ENCODE measurements around the gene EXOC6B. TPM values are rescaled to one million over a fixed set of nuclear protein-coding genes. Genes with fewer than 3 reads are reported as not detected.

Gene EXOC6B
- total RNA-seq, 1 donor from 2014 or later: 46.1 TPM

DNA sequence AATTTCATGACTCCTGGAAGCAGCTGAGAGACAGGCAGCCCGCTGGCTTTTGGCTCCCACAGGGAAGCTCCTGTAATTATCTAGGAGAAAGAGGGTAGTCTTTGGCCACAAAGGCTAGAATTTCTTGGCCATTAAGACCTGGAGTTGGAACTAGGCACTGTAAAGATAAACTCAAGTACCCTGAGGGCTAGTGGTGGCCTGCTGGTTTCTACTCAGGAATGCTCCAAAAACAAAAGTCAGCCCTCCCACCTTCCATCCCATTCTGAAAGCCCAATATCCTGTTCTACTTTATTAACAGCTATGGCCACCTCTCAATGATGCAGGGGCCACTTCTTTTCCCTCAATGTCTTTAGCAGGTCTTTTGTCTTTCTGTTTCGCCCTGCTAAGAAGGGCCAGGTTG is 644.2 kb downstream of the EXOC6B start:
- no peak overlapping the region for H3K4me3 Mint-ChIP-seq
- no peaks in the 10 kb centered on the region for H3K27me3 Mint-ChIP-seq
- no peaks in the 10 kb centered on the region for H3K9me3 Mint-ChIP-seq
- H3K4me1 Mint-ChIP-seq (ENCODE audit: unreplicated experiment): peaks cover 4% of the 10 kb centered on the region
- no peak overlapping the region for H3K27ac Mint-ChIP-seq
- H3K36me3 Mint-ChIP-seq: peaks cover 38% of the 10 kb centered on the region
- DNase-seq (ENCODE audit: extremely low spot score, unreplicated experiment): no peak
- no peak for TF ChIP-seq CTCF (conservative IDR thresholded peaks at IDR 0.05)

DNA sequence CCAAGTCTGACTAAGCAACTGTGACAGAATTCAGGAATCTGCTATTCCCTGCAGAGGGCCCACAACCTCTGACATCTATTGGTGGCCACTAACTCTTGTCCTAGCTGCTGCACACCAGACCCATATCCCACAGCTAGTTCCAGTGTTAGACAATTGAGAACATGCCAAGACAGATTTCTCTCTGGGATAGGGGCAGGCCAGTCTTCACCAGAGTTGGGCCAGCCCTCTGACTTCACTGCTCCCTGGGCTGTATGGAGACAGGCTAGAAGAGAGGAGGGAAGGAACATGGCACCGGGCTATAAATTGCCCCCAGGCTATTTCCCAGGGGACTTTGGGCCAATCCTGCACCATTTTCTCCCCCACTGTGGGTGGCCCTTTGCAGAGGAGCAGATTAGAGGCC is 645.5 kb downstream of the EXOC6B start:
- DNase-seq (ENCODE audit: extremely low spot score, unreplicated experiment): no peak
- Mint-ChIP-seq H3K27ac (no peak overlapping the region), H3K4me3 (no peak overlapping the region), H3K27me3 (no peaks in the 10 kb centered on the region), H3K9me3 (no peaks in the 10 kb centered on the region), H3K36me3 (peaks cover 43% of the 10 kb centered on the region), H3K4me1 (ENCODE audit: unreplicated experiment) (peaks cover 4% of the 10 kb centered on the region)
- no peak for TF ChIP-seq CTCF (conservative IDR thresholded peaks at IDR 0.05)

DNA sequence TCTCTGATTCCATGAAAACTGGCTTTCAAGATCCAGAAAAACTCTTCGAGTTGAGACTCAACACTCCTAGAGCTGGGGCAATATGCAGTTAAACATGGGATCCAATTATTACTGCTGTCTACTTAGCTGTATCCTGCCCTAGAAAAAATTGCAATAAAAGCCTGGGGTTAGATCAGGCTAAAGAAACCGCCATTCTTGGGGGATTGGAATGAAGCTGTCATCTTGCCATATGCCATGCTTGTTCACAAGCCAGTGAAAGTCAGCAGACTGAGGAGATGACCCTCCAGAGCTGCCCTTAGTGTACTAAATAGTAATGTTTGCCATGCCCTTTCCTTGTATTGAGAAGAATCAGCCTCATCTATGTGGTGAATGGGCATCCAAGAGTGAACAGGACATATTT is 647.3 kb downstream of the EXOC6B start:
- peaks cover 9% of the 10 kb centered on the region for H3K4me1 Mint-ChIP-seq (ENCODE audit: unreplicated experiment)
- H3K27me3 Mint-ChIP-seq: no peaks in the 10 kb centered on the region
- DNase-seq (ENCODE audit: extremely low spot score, unreplicated experiment): no peak
- no peaks in the 10 kb centered on the region for H3K9me3 Mint-ChIP-seq
- TF ChIP-seq CTCF (conservative IDR thresholded peaks at IDR 0.05): no peak
- H3K27ac Mint-ChIP-seq: no peak overlapping the region
- peaks cover 53% of the 10 kb centered on the region for H3K36me3 Mint-ChIP-seq
- no peak overlapping the region for H3K4me3 Mint-ChIP-seq

DNA sequence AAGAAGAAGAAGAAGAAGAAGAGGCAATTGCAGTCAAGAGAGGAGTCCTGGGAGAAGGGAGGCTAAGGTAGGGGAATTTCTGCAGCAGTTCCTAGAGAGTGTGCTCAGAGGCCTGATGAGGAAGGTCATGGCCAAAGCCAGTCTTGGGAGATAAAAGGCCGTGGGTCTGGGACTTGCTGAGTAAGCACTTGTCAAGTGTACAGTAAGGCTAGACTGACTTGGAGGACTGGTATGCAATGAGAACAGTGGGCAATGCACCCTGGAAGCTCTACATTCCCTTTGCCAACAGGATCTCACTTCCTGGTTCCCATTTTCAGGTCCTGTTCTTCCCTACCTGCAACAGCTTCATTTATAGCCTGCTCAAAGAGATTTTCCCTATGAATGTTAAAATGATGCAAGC is 649.6 kb downstream of the EXOC6B start:
- peaks cover 10% of the 10 kb centered on the region for H3K4me1 Mint-ChIP-seq (ENCODE audit: unreplicated experiment)
- H3K36me3 Mint-ChIP-seq: peaks cover 40% of the 10 kb centered on the region
- no peaks in the 10 kb centered on the region for H3K9me3 Mint-ChIP-seq
- DNase-seq (ENCODE audit: extremely low spot score, unreplicated experiment): no peak
- no peak overlapping the region for H3K27ac Mint-ChIP-seq
- no peaks in the 10 kb centered on the region for H3K27me3 Mint-ChIP-seq
- H3K4me3 Mint-ChIP-seq: no peak overlapping the region
- TF ChIP-seq CTCF (conservative IDR thresholded peaks at IDR 0.05): no peak

- H3K27me3 Mint-ChIP-seq: no peaks in the 10 kb centered on the region
- H3K9me3 Mint-ChIP-seq: no peaks in the 10 kb centered on the region
- H3K36me3 Mint-ChIP-seq: peaks cover 38% of the 10 kb centered on the region
- peaks cover 10% of the 10 kb centered on the region for H3K4me1 Mint-ChIP-seq (ENCODE audit: unreplicated experiment)
- TF ChIP-seq CTCF (conservative IDR thresholded peaks at IDR 0.05): no peak
- no peak for DNase-seq (ENCODE audit: extremely low spot score, unreplicated experiment)
- no peak overlapping the region for H3K27ac Mint-ChIP-seq
- no peak overlapping the region for H3K4me3 Mint-ChIP-seq
These were observed 650.2 kb downstream of the EXOC6B start for GRCh38 chr2:72175636-72176035.
